GM12878 (cell line): ENCODE data around the gene SLC8B1. TPM values are rescaled to one million over a fixed set of nuclear protein-coding genes. Genes with fewer than 3 reads are reported as not detected.

Experiments
- ATAC-seq: fragments of 200-7000 bp; cut with Tn5 transposase; 3 replicates; pipeline ENCODE4 v1.9.1; 2020; ENCODE audit warnings: mild to moderate bottlenecking, moderate library complexity
- BruUV-seq: library from RNA; stranded (reverse); fragments of 400-500 nt; replicated peaks from 2 replicates; lab custom pipeline; 2021; lab: Mats Ljungman, UMichigan
- CTCF ChIA-PET: fragments of 300-600 bp; sonication (Branson Sonifier 250); formaldehyde crosslinking; extraction: SDS; loops from one replicate; lab custom pipeline; 2021; ENCODE audit warnings: inconsistent platforms; lab: Yijun Ruan, JAX
- POLR2A ChIA-PET: fragments of 350-600 bp; formaldehyde crosslinking; extraction: SDS; loops from one replicate; lab custom pipeline; 2021; ENCODE audit warnings: inconsistent platforms; lab: Charles Lee
- RAD21 ChIA-PET: fragments of 300-600 bp; sonication (Branson Sonifier 250); formaldehyde crosslinking; loops from one replicate; lab custom pipeline; 2023; ENCODE audit warnings: antibody characterized with exemption; ENCODE audit not compliant: unreplicated experiment; lab: Charles Lee
- SMC1A ChIA-PET: fragments of 300-600 bp; sonication (Branson Sonifier 250); formaldehyde crosslinking; loops from one replicate; lab custom pipeline; 2023; ENCODE audit not compliant: unreplicated experiment, uncharacterized antibody; lab: Charles Lee
- DNase-seq: peaks from one replicate; pipeline ENCODE4 v3.0.0-alpha.2; 2011; ENCODE audit warnings: low read depth, low spot score
- FAIRE-seq: peaks from 3 replicates; lab custom pipeline; 2011; peaks lifted over from hg19 to GRCh38; lab: Jason Lieb, UNC
- H2AFZ ChIP-seq: 2 replicates; pipeline ENCODE4 v1.6.0; 2011; ENCODE audit warnings: low read depth, low read length, control low read depth; ENCODE audit not compliant: control insufficient read depth
- H3K27ac ChIP-seq: 2 replicates; pipeline ENCODE4 v1.5.1; 2011; ENCODE audit warnings: control low read depth; ENCODE audit not compliant: control insufficient read depth, insufficient read depth
- H3K27me3 ChIP-seq, 2 experiments: replicated peaks in 1 of 2; 2 replicates each; pipeline versions ENCODE4 v1.6.0 to v1.6.1; 2011; ENCODE audit warnings: low read length in 1 of 2; ENCODE audit not compliant: control insufficient read depth in 2 of 2, insufficient read depth in 2 of 2
- H3K36me3 ChIP-seq, 2 experiments: 2 replicates each; pipeline ENCODE4 v1.5.1; 2011; ENCODE audit warnings: low read length in 1 of 2; ENCODE audit not compliant: control insufficient read depth in 2 of 2, insufficient read depth in 2 of 2
- H3K4me1 ChIP-seq: 2 replicates; pipeline ENCODE4 v1.6.1; 2011; ENCODE audit warnings: mild to moderate bottlenecking, low read length, moderate library complexity, mixed read lengths; ENCODE audit not compliant: control insufficient read depth, insufficient read depth
- H3K4me2 ChIP-seq: 2 replicates; pipeline ENCODE4 v1.6.0; 2011; ENCODE audit warnings: control low read depth; ENCODE audit not compliant: control insufficient read depth, insufficient read depth
- H3K4me3 ChIP-seq: fragments of 200-600 bp; sonication (generic); 2 replicates; pipeline ENCODE4 v1.5.1; 2016
- H3K79me2 ChIP-seq: 2 replicates; pipeline ENCODE4 v1.6.0; 2011; ENCODE audit warnings: low read length; ENCODE audit not compliant: control insufficient read depth, insufficient read depth
- H3K9ac ChIP-seq: 2 replicates; pipeline ENCODE4 v1.8.0; 2011; ENCODE audit warnings: low read length, control low read depth, mixed read lengths; ENCODE audit not compliant: control insufficient read depth, insufficient read depth
- H3K9me3 ChIP-seq: replicated peaks from 3 replicates; pipeline ENCODE4 v1.5.1; 2011; ENCODE audit warnings: mild to moderate bottlenecking, low read length; ENCODE audit not compliant: control insufficient read depth, insufficient read depth
- H4K20me1 ChIP-seq: 2 replicates; pipeline ENCODE4 v1.6.0; 2011; ENCODE audit not compliant: control insufficient read depth, insufficient read depth
- ATF7 ChIP-seq: fragments of 450-650 bp; IDR thresholded peaks from 2 replicates; pipeline ENCODE4 v1.6.1; 2016; ENCODE audit warnings: low read depth, mild to moderate bottlenecking
- BHLHE40 ChIP-seq, 2 experiments: fragments of 450-650 bp in 1 of 2; IDR thresholded peaks; 2 replicates each; pipeline ENCODE4 v1.6.1; 2011 to 2017; ENCODE audit warnings: low read depth in 2 of 2, borderline replicate concordance in 1 of 2, improper control_type of control experiment in 1 of 2, low read length in 1 of 2, mild to moderate bottlenecking in 1 of 2
- GABPA ChIP-seq: IDR thresholded peaks from 2 replicates; pipeline ENCODE4 v1.6.1; 2014; ENCODE audit warnings: antibody characterized with exemption, low read depth, mild to moderate bottlenecking, inconsistent platforms
- IRF4 ChIP-seq: IDR thresholded peaks from 2 replicates; pipeline ENCODE4 v1.6.1; 2011; ENCODE audit warnings: low read depth, low read length
- NFYB ChIP-seq: IDR thresholded peaks from 2 replicates; pipeline ENCODE4 v1.6.1; 2011; ENCODE audit warnings: low read depth, mild to moderate bottlenecking, low read length, improper control_type of control experiment, moderate library complexity; ENCODE audit not compliant: insufficient read depth
- RAD51 ChIP-seq: fragments of 450-650 bp; IDR thresholded peaks from 2 replicates; pipeline ENCODE4 v1.6.1; 2016; ENCODE audit warnings: moderate library complexity, mild to moderate bottlenecking, inconsistent platforms
- WGBS: methylation state at CpG from one replicate; pipeline ENCODE4 v1.1.6; 2016; ENCODE audit warnings: low lambda C conversion rate; ENCODE audit not compliant: insufficient replicate concordance, insufficient coverage; ENCODE audit errors: missing lambda C conversion rate; 5-methylcytosine and 5-hydroxymethylcytosine counted together
- in situ Hi-C: fragments of 300-500 bp; cut with MboI; formaldehyde crosslinking; loops from 9 replicates; pipeline ENCODE4 v1.14.3; 2018; ENCODE audit warnings: mixed read lengths
- intact Hi-C: fragments of 100-400 bp; cut with micrococcal nuclease; formaldehyde crosslinking; loops from one replicate; pipeline ENCODE4 v1.14.2; 2022; ENCODE audit not compliant: unreplicated experiment
- polyA plus RNA-seq, 11 experiments: library from polyadenylated mRNA; depleted of rRNA in 4 of 11; unstranded in 6 of 11; stranded (reverse) in 5 of 11; fragments of >200 nt; fragmentation: Nextera tagmentation in 4 of 11; fragmentation: Illumina TruSeq in 1 of 11; extraction: Ambion mirVana in 4 of 11; extraction: Trizol in 1 of 11; gene quantifications; 1 replicate in 1 of 11; 2 replicates in 10 of 11; pipeline versions ENCODE4 v1.2.1 to v1.2.3, GENCODE V29; 2011 to 2016; ENCODE audit warnings: inconsistent platforms in 2 of 11, missing spikeins in 2 of 11, low read depth in 1 of 11
- total RNA-seq, 4 experiments: library from RNA; depleted of rRNA in 3 of 4; stranded (reverse); fragments of >200 nt in 3 of 4; fragmentation: Illumina TruSeq in 1 of 4; extraction: Trizol in 1 of 4; gene quantifications; 2 replicates each; pipeline versions ENCODE4 v1.2.1 to v1.2.3, GENCODE V29; 2013 to 2021
- TF ChIP-seq, protein P1 (sequence below): IDR thresholded peaks from 2 replicates; pipeline ENCODE4 v1.6.1; 2012; ENCODE audit warnings: low read depth, low read length, improper control_type of control experiment
- TF ChIP-seq, protein P2 (sequence below): IDR thresholded peaks from 2 replicates; pipeline ENCODE4 v1.6.1; 2011; ENCODE audit warnings: borderline replicate concordance, low read depth, mild to moderate bottlenecking, moderate library complexity, mixed read lengths, low read length; ENCODE audit not compliant: insufficient read depth; ENCODE audit errors: extremely low read length

The SLC8B1 gene
- total and polyA plus RNA-seq, 10 of the 15 experiments (the other 5 are each of a cell fraction or from before 2014, with no cell fraction given), result 0.18 to 12.3 (median 6.8) TPM

DNA sequence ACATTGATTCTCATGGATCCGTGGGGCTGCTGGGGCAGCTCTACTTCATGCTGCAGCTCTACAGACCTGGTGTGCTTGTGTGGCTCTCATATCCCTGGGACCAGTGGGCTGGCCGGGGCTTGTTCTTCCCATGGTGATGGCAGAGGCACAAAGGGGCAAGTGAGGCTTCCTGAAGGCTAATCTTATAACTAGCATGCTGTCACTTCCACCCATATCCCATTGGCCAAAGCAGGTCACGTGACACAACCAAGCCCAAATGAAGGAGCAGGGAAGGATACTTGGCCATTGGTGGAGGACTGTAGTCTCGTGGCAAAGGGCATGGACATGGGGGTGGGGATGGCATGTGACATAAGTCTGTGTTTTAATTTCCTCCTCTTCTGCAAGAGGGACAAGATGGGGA, 33.4 kb upstream of the SLC8B1 start:
- Histone ChIP-seq H3K4me3 (no peak overlapping the region), H3K4me2 (no peak overlapping the region), H3K27me3 (no peaks in the 10 kb centered on the region), H3K9me3 (no peaks in the 10 kb centered on the region), H3K79me2 (no peaks in the 10 kb centered on the region), H3K4me1 (0 out of 2 replicates have a peak, but pooled peaks cover 2% of the 10 kb centered on the region), H4K20me1 (no peaks in the 10 kb centered on the region), H3K27ac (no peak overlapping the region), H3K36me3 (no peaks in the 10 kb centered on the region; a peak in 3 of 4 replicates), H3K9ac (no peak overlapping the region), H2AFZ (no peak overlapping the region)
- TF ChIP-seq, protein P1, sequence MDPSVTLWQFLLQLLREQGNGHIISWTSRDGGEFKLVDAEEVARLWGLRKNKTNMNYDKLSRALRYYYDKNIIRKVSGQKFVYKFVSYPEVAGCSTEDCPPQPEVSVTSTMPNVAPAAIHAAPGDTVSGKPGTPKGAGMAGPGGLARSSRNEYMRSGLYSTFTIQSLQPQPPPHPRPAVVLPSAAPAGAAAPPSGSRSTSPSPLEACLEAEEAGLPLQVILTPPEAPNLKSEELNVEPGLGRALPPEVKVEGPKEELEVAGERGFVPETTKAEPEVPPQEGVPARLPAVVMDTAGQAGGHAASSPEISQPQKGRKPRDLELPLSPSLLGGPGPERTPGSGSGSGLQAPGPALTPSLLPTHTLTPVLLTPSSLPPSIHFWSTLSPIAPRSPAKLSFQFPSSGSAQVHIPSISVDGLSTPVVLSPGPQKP, result no peak
- peak; percentile 94 for TF ChIP-seq NFYB
- peak in 1 of 2 experiments; percentile 30; a peak in 1 of 4 replicates for TF ChIP-seq BHLHE40 (IDR thresholded peaks at IDR 0.05; ENCODE audit: borderline replicate concordance in 1 of 2, low read depth in 2 of 2, low read length in 1 of 2)
- TF ChIP-seq RAD51, result peak; percentile 72
- no peak for TF ChIP-seq GABPA
- TF ChIP-seq ATF7, result no peak
- TF ChIP-seq, protein P2, sequence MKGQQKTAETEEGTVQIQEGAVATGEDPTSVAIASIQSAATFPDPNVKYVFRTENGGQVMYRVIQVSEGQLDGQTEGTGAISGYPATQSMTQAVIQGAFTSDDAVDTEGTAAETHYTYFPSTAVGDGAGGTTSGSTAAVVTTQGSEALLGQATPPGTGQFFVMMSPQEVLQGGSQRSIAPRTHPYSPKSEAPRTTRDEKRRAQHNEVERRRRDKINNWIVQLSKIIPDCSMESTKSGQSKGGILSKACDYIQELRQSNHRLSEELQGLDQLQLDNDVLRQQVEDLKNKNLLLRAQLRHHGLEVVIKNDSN, result peak; percentile 51
- TF ChIP-seq IRF4, result no peak
- WGBS, result 91% methylated on average over 4 of the region's 4 CpGs
- SMC1A ChIA-PET, result no interaction called here
- no peak for ATAC-seq
- CTCF ChIA-PET, result no interaction called here
- in situ Hi-C loops, result no loop called here
- POLR2A ChIA-PET, result no interaction called here
- no peak for DNase-seq
- no TSS peak for BruUV-seq
- intact Hi-C loops, result no loop called here
- RAD21 ChIA-PET, result no interaction called here
- FAIRE-seq, result no peak
